HepG2 (cell line): ENCODE measurements around the gene ATPAF2. TPM values are rescaled to one million over a fixed set of nuclear protein-coding genes. Genes with fewer than 3 reads are reported as not detected.
A peak's percentile ranks its signal among the peaks of the same experiment; 100 is the strongest.

Source experiments
- ATF3 ChIP-seq: sonication (generic); formaldehyde crosslinking; IDR thresholded peaks from 2 replicates; pipeline ENCODE4 v1.4.0; 2020; ENCODE audit warnings: missing genetic modification reagents
- MAFG ChIP-seq: sonication (generic); formaldehyde crosslinking; IDR thresholded peaks from 2 replicates; pipeline ENCODE4 v1.5.1; 2020; ENCODE audit warnings: mild to moderate bottlenecking, missing genetic modification reagents
- MED8 ChIP-seq: sonication (generic); formaldehyde crosslinking; IDR thresholded peaks from 2 replicates; pipeline ENCODE4 v1.8.1; 2023; ENCODE audit warnings: mild to moderate bottlenecking, missing genetic modification reagents; ENCODE audit not compliant: insufficient replicate concordance
- MLLT10 ChIP-seq: sonication (generic); formaldehyde crosslinking; IDR thresholded peaks from 2 replicates; pipeline ENCODE4 v1.4.0; 2020; ENCODE audit warnings: missing genetic modification reagents
- NCOA2 ChIP-seq: sonication (generic); formaldehyde crosslinking; IDR thresholded peaks from 2 replicates; pipeline ENCODE4 v1.8.0; 2022; ENCODE audit warnings: inconsistent platforms
- NFE2L2 ChIP-seq: fragments of 150-350 bp; IDR thresholded peaks from 2 replicates; pipeline ENCODE4 v1.6.1; 2014; ENCODE audit warnings: low read length
- PATZ1 ChIP-seq: sonication (generic); formaldehyde crosslinking; IDR thresholded peaks from 2 replicates; pipeline ENCODE4 v1.4.0; 2020; ENCODE audit warnings: missing genetic modification reagents
- PREB ChIP-seq: sonication (generic); formaldehyde crosslinking; IDR thresholded peaks from 2 replicates; pipeline ENCODE4 v1.4.0; 2020; ENCODE audit warnings: missing genetic modification reagents
- REXO4 ChIP-seq: sonication (generic); formaldehyde crosslinking; IDR thresholded peaks from 2 replicates; pipeline ENCODE4 v1.8.0; 2022; ENCODE audit warnings: missing genetic modification reagents, mild to moderate bottlenecking, borderline replicate concordance
- STAT5B ChIP-seq: sonication (generic); formaldehyde crosslinking; IDR thresholded peaks from 2 replicates; pipeline ENCODE4 v1.4.0; 2020; ENCODE audit warnings: missing genetic modification reagents
- TEAD3 ChIP-seq: optimal IDR thresholded peaks from 2 replicates; pipeline ENCODE3; 2016; ENCODE audit warnings: borderline replicate concordance
- THAP9 ChIP-seq: sonication (generic); formaldehyde crosslinking; IDR thresholded peaks from 2 replicates; pipeline ENCODE4; 2020; ENCODE audit warnings: missing genetic modification reagents, mild to moderate bottlenecking, borderline replicate concordance
- YEATS4 ChIP-seq: sonication (generic); formaldehyde crosslinking; IDR thresholded peaks from 2 replicates; pipeline ENCODE4 v1.4.0; 2020; ENCODE audit warnings: missing genetic modification reagents, borderline replicate concordance
- ZBTB10 ChIP-seq: sonication (generic); formaldehyde crosslinking; IDR thresholded peaks from 2 replicates; pipeline ENCODE4 v1.4.0; 2020; ENCODE audit warnings: missing genetic modification reagents, borderline replicate concordance
- ZNF224 ChIP-seq: sonication (generic); formaldehyde crosslinking; IDR thresholded peaks from 2 replicates; pipeline ENCODE4 v1.5.0; 2020; ENCODE audit warnings: mild to moderate bottlenecking, missing genetic modification reagents
- ZNF362 ChIP-seq: sonication (generic); formaldehyde crosslinking; IDR thresholded peaks from 2 replicates; pipeline ENCODE4 v1.4.0; 2020; ENCODE audit warnings: missing genetic modification reagents, mild to moderate bottlenecking, borderline replicate concordance
- ZNF546 ChIP-seq: sonication (generic); formaldehyde crosslinking; conservative IDR thresholded peaks from 2 replicates; pipeline ENCODE4 v1.8.1; 2023; ENCODE audit warnings: mild to moderate bottlenecking, missing genetic modification reagents
- ZNF784 ChIP-seq: sonication (generic); formaldehyde crosslinking; IDR thresholded peaks from 2 replicates; pipeline ENCODE4 v1.5.1; 2020; ENCODE audit warnings: missing genetic modification reagents, mild to moderate bottlenecking, borderline replicate concordance
- polyA plus RNA-seq, 8 experiments: library from polyadenylated mRNA; depleted of rRNA in 3 of 8; stranded (reverse) in 7 of 8; unstranded in 1 of 8; fragments of >200 nt; fragmentation: Illumina TruSeq in 4 of 8; extraction: Trizol in 4 of 8; gene quantifications; 2 replicates each; pipeline versions ENCODE4 v1.2.1 to v1.2.3, GENCODE V29; 2011 to 2016; ENCODE audit warnings: low read depth in 4 of 8, missing spikeins in 1 of 8, mixed read lengths in 1 of 8; ENCODE audit not compliant: insufficient read depth in 1 of 8
- total RNA-seq, 5 experiments: library from RNA; depleted of rRNA; stranded (reverse); fragments of >200 nt; fragmentation: Illumina TruSeq; extraction: Trizol; gene quantifications; 2 replicates each; pipeline ENCODE4 v1.2.3, GENCODE V29; 2016; ENCODE audit warnings: low read depth in 1 of 5

ATPAF2 gene
- total and polyA plus RNA-seq, 2 of the 13 experiments (the other 11 are each of a cell fraction or from before 2014, with no cell fraction given): 15.0 to 16.5 TPM

GRCh38 chr17:18074566-18075272 lies 35.8 kb upstream of the ATPAF2 start (continued):
- TF ChIP-seq PATZ1 (CRISPR knock-in tag) (peak; percentile 44), ZBTB10 (CRISPR knock-in tag) (no peak), ZNF546 (CRISPR knock-in tag) (no peak), ATF3 (CRISPR knock-in tag) (no peak), ZNF784 (CRISPR knock-in tag) (no peak), MLLT10 (CRISPR knock-in tag) (no peak), REXO4 (CRISPR knock-in tag) (no peak), TEAD3 (CRISPR knock-in tag) (peak; percentile 13), ZNF362 (no peak), YEATS4 (CRISPR knock-in tag) (no peak), STAT5B (no peak), THAP9 (CRISPR knock-in tag) (no peak), MAFG (CRISPR knock-in tag) (peak; percentile 70), NCOA2 (CRISPR knock-in tag) (no peak), MED8 (CRISPR knock-in tag) (no peak), PREB (CRISPR knock-in tag) (no peak), ZNF224 (no peak), NFE2L2 (peak; percentile 90)
